Peyer's patch (tissue), 4 donors: ENCODE data around the gene CFDP1.

Experiments used
- CTCF ChIP-seq, 6 experiments: fragments of 450-650 bp in 4 of 6; fragments of 200-600 bp in 2 of 6; sonication (generic) in 1 of 6; IDR thresholded peaks; one replicate each; pipeline ENCODE4 v1.5.1; 2017 to 2019; ENCODE audit warnings: antibody characterized with exemption in 6 of 6, mild to moderate bottlenecking in 3 of 6, moderate library complexity in 1 of 6
- POLR2A ChIP-seq, 2 donors: fragments of 450-650 bp; IDR thresholded peaks; one replicate each; pipeline ENCODE4 v1.5.1; 2017; ENCODE audit warnings: antibody characterized with exemption in 2 of 2, mild to moderate bottlenecking in 2 of 2, moderate library complexity in 2 of 2

GRCh38 chr16:75273054-75273925 lies 160.0 kb downstream of the CFDP1 start:
- TF ChIP-seq CTCF (IDR thresholded peaks at IDR 0.05) (no peak), POLR2A (IDR thresholded peaks at IDR 0.05) (no peak)
